ENCODE measurements around the gene PPP1R37.

- TF ChIP-seq CTCF (IDR thresholded peaks at IDR 0.05; ENCODE audit: low read length) (no peak), EZH2 (IDR thresholded peaks at IDR 0.05; ENCODE audit: borderline replicate concordance, low read length) (no peak)
Observed at GRCh38 chr19:45154064-45154827, 61.3 kb downstream of the PPP1R37 start.

Data from OCI-LY1 (cell line).